GM19238 (cell line): Measurements from ENCODE around the gene KDM6B.
A peak's percentile ranks its signal among the peaks of the same experiment; 100 is the strongest.
"Not testable (repeated sequence)": the region's sequence is repeated elsewhere in the genome, so short reads cannot be mapped to it uniquely, and the experiment has no call there.

Experiments
- DNase-seq: peaks from one replicate; pipeline ENCODE4 v3.0.0; 2011; ENCODE audit warnings: low spot score; ENCODE audit not compliant: insufficient read length

The KDM6B gene, protein sequence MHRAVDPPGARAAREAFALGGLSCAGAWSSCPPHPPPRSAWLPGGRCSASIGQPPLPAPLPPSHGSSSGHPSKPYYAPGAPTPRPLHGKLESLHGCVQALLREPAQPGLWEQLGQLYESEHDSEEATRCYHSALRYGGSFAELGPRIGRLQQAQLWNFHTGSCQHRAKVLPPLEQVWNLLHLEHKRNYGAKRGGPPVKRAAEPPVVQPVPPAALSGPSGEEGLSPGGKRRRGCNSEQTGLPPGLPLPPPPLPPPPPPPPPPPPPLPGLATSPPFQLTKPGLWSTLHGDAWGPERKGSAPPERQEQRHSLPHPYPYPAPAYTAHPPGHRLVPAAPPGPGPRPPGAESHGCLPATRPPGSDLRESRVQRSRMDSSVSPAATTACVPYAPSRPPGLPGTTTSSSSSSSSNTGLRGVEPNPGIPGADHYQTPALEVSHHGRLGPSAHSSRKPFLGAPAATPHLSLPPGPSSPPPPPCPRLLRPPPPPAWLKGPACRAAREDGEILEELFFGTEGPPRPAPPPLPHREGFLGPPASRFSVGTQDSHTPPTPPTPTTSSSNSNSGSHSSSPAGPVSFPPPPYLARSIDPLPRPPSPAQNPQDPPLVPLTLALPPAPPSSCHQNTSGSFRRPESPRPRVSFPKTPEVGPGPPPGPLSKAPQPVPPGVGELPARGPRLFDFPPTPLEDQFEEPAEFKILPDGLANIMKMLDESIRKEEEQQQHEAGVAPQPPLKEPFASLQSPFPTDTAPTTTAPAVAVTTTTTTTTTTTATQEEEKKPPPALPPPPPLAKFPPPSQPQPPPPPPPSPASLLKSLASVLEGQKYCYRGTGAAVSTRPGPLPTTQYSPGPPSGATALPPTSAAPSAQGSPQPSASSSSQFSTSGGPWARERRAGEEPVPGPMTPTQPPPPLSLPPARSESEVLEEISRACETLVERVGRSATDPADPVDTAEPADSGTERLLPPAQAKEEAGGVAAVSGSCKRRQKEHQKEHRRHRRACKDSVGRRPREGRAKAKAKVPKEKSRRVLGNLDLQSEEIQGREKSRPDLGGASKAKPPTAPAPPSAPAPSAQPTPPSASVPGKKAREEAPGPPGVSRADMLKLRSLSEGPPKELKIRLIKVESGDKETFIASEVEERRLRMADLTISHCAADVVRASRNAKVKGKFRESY (N-terminal part only)

DNA sequence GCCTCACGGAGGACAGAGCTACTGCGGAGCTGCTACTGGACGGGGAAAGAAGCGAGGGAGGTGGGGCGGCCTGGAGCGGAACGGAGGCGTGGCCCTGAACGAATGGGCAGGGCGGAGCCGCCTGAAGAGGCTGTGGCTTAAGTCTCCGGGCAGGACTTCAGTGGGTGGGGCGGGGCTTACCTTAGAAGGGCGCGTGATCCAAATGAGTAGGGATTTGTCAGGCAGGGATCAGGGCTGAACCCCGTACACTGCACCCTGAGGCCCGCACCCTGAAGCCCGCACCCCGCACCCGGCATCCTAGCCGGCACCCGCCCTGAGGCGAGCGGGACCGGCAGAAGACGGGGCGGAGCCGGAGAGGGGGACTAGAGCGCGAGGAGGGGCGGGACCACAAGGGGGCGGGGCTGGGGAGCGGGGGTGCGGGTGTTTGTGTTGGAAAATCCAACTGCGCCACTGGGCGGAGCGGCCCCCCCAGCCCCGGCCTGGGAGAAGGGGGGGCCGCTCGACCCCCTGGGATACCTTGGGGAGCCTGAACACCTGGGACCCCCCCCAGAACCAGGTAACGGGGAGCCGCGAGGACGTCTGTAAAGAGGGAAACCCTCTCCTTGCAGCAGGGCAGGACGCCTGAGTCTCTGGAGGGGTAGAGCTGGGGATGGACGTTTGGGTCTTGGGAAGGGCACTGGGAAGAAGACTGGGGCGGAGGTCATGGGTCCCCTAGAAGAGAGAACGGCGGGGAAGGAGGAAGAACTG lies at the start of gene KDM6B:
TSS of gene KDM6B (plus strand) at position 423 of the 747 bp plus-strand sequence. CDS start 11,338 bp downstream, outside the sequence.
- DNase-seq = peak; percentile 91

DNA sequence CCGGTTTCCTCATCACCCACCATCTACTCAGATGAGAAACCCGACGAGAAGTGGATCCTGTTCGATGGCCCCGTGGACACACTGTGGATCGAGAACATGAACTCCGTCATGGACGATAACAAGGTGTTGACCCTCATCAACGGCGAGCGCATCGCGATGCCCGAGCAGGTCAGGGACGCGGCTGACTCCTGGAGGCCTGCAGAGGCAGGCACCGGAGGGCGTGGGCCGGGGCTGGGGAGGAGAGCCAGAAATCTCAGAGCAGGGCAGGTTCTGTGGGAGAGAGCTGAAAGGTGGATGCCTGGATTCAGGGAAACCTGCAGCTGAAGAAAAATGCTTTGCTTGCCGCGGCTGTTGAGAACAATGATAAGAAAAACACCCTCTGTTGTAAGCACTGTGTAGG lies 47.2 kb upstream of the KDM6B start:
- no peak for DNase-seq

DNA sequence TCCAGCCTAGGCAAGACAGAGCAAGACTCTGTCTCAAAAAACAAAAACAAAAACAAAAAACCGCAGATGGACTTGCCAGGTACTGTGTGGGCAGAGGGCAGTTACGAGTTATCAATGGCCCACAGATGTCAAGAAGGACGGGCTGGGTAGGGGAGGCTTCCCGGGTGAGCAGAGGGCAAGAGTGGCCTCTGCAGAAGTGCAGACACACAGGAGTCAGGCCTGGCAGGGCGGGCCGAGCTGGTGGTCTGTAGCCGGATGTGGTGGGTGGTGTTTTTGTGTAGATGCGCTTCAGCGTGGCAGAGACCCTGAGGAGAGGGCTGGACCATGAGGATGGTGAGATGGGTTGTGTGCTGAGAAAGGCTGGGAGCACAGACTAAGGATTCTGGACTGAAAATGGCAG lies 44.9 kb upstream of the KDM6B start:
- DNase-seq = no peak

DNA sequence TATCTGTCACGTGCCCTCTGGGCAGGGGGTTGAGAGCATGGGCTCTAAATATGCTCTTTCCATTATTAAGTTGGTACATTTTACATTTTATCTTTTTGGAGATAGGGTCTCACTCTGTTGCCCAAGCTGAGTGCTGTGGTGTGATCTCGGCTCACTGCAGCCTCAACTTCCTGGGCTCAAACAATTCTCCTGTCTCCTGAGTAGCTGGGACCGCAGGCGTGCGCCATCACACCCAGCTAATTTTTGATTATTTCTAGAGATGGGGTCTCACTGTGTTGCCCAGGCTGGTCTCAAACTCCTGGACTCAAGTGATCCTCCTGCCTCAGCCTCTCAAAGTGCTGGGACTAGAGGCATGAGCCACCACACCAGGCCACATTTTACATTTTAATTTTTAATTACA lies 43.9 kb upstream of the KDM6B start:
- DNase-seq = no peak

DNA sequence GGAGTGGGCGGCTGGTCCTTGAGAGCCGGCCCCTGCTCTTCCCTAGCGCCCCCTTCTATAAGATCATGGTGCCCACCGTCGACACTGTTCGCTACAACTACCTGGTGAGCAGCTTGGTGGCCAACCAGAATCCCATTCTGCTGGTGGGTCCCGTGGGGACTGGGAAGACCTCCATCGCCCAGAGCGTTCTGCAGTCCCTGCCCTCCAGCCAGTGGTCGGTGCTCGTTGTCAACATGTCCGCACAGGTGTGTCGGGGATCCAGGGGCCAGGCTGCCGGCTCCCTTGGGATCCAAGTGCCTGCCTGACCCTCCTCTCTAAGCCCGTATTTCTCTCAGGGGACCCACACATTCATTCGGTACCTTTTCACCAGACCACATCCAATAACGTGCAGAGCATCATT lies 41.4 kb upstream of the KDM6B start:
- DNase-seq = no peak

DNA sequence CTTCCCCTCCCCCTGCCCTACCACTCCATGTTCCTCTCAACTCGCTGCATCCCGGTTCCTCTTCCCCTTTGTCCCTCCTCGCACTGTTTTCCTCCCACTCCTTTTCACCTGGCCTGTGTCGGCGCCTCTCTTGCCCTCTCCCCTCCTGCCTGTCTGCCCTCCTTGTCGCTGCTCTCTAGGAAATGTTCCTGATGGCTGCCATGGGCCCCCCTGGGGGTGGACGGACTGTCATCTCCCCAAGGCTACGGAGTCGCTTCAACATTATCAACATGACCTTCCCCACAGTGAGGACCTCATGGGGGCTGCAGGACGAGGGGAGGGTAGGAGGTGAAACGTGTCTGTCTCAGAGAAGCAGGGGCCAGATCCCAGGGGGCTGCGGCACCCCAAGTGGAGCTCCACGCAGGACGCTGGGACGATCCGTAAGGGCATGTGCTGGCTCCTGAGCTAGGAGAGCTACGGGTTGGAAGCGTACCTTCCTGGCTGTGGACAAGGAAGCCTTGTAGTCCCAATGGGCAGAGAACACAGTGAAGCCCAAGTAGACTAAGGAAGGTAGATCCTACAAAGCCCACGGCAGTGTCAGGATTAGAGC lies 39.8 kb upstream of the KDM6B start:
- no peak for DNase-seq

DNA sequence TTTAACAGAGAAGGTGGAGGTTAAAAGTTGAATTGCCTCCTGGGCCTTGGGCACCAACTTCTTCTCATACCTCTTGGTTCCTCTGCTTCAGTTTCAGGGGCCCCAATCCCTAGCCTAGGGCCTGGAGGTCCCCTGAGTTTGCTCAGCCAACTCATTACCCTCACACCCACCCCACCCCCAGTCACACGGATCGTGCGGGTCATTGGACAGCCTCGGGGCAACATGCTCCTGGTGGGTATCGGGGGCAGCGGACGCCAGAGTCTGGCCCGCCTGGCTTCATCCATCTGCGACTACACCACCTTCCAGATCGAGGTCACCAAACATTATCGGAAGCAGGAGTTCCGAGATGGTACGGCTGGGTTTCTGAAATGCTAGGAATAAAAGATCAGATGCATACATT lies 36.0 kb upstream of the KDM6B start:
- no peak for DNase-seq

DNA sequence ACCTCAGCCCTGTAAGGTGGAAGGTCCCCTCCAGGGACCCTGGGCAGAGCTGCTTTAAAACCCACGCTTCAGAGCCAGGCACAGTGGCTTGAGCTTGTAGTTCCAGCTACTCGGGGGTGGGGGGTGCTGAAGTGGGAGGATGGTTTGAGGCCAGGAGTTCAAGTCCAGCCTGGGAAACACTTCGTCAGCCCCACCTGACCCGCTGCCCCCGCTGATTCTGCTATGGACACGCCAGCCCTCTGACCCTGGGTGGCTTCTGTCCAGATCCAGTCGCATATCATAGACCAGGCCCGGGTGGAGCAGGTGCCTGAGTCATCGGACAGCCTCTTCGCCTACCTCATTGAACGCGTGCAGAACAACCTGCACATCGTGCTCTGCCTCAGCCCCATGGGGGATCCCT lies 35.2 kb upstream of the KDM6B start:
- no peak for DNase-seq

DNA sequence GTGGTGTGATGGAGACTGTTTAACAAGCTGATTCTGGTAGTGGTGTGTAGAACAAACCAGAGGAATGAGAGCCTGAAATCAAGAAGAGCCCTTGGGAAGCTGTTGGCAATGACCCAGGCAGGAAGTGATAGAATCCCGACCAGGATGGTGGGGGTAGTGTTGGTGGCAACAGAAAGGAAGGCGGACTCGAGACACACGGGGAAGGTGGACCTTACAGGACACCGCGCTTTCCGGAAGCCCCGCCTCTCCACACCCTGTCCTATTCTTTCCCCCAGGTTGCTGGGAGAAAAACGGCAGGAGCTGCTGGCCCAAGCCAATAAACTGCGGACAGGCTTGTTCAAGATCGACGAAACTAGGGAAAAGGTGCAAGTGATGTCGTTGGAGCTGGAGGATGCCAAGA lies 30.0 kb upstream of the KDM6B start:
- DNase-seq = no peak

DNA sequence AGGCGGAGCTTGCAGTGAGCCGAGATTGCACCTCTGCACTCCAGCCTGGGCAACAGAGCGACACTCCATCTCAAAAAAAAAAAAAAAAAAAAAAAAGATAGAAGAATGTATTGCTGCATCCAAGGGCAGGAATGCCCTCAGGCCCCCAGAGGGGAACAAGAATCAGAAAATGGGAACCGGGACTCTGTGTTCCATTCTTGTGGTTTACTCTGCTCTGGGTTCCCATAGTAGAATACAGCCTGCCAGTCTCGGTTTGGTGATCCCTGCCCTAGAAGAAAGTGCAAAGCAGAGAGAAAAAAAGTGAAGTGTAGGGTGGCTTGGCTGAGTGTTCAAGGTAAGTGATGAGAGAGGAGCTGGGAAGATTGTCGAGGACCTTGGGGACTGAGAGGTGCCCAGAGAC lies 27.4 kb upstream of the KDM6B start:
- DNase-seq = no peak

DNA sequence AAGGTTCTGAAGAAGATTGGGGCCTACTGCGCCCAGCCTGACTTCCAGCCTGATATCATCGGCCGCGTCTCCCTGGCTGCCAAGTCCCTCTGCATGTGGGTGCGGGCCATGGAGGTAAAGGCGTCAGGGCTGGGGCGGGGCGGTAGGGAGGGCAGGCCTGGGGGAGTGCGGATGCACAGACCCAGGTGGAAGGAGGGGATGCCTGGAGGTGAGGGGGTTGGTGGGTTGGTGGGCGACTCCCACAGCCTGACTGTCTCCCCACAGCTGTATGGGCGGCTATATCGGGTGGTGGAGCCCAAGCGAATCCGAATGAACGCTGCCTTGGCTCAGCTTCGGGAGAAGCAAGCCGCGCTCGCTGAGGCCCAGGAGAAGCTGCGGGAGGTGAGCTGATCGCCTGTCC lies 26.8 kb upstream of the KDM6B start:
- DNase-seq = no peak

DNA sequence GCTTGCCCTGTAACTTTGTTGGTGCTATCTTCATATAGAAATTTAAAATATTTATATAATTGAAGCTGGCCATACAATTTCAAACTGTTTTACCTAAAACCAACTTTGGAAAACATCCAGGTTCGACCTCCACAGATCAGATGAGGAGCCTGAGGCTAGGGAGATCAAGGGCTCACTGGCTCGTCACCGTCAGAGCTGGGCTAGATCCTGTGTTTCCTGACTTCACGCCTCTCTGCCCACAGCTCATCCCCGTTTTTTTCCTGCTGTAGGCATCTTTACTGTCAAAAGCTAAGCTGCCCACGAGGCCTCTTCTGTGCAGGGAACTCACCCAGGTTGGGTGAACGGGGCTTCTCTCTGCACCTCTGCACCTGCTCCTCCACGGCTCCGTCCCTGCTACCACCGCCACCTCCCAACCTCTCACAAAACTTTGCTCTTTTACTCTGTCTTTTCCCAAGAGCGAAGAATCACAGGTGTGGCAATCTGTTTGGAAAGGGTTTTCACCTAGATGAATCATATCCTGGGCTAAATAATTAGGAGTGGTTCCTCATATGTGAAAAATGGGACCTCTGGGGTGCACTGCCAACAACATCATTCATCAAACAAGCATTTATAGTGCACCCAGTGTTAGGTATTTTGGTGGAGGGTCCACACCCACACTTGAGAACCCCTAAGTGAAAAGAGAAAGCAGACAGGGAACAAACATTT lies 24.8 kb upstream of the KDM6B start:
- no peak for DNase-seq

DNA sequence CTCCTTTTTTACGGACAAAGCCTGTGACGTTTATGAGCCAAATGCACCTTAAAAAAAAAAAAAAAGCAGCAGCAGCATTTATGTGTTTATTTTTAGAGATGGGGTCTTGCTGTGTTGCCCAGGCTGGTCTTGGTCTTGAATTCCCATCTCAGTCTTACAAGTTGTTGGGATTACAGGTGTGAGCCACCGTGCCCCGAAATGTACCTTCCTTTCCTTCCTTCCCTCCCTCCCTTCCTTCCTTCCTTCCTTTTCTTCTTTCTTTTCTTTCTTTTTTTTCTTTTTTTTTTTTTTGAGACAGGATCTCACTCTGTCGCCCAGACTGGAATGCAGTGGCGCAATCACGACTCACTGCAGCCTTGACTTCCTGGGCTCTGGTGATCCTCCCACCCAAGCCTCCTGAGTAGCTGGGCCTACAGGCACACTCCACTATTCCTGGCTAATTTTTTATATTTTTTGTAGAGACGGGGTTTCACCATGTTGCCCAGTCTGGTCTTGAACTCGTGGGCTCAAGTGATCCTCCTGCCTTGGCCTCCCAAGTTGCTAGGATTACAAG lies 24.1 kb upstream of the KDM6B start:
- not testable (repeated sequence) for DNase-seq

DNA sequence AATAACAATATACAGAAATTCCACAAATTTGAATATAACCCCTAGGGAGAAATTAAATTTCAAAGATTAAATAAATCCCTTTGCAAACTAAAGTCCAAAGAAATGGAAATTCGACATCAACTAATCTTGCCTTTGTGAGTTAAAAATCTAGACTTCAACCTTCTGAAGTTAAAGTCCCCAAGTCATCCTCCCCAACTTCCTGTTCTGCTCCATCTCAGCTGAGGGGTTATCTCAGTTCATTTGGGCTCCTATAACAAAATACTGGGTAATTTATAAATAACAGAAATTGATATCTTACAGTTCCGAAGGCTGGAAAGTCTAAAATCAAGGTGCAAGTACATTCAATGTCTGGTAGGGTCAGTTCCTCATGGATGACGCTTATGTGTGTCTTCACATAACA lies 22.8 kb upstream of the KDM6B start:
- no peak for DNase-seq

DNA sequence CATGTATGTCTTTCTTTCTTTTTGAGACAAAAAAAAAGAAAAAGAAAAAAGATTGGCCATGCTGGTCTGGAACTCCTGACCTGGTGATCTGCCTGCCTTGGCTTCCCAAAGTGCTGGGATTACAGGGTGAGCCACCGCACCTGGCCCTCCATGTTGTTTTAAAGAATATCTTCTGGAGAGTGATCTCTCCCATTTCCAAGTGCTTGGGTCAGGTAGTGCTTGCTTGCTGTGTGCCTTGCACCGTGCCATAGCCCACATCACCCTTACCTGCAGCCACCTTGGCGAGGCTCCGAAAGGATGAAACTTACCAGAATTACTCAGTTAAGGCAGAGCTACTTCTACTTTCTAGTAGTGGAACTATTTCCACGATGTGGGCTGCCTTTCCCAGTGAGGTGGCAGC lies 19.0 kb upstream of the KDM6B start:
- no peak for DNase-seq

DNA sequence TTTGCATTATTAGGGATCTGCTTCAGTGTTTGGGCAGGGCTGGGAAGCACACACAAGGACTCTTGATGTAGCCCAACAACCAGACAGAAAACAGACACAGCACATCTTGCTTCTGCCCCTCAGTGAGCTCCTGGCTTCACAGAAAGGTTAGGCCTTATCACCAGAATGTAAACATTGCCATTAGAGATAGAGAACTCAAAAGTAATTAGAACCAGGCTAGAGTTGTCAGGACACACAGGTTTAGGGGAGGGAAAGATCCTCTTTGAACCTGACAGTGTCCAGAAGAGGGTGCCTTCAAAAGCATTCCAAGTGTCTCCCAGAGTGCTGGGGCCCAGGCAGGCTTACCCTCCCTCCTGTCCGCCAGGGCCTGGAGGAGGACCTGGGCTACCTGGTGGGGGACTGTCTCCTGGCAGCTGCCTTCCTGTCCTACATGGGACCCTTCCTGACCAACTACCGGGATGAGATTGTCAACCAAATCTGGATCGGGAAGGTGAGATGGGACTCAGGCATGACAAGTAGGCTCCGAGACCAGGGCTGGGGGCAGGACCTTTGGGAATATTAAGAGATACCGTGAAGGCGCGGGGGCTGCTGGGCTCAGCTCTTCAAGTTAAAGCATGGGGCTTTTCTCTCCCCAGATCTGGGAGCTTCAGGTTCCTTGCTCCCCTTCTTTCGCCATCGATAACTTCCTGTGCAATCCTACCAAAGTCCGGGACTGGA lies 16.9 kb upstream of the KDM6B start:
- no peak for DNase-seq

DNA sequence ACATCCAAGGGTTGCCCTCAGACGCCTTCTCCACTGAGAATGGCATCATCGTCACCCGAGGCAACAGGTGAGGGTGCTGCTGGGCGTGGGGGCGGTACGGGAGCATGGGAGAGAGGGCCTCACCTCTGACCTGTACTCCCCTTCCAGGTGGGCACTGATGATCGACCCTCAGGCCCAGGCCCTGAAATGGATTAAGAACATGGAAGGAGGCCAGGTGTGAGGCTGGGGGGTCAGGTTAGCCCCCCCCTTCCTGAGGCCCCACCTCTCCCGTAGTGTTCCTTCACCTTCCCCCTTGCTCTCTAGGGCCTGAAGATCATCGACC lies 16.4 kb upstream of the KDM6B start:
- no peak for DNase-seq

DNA sequence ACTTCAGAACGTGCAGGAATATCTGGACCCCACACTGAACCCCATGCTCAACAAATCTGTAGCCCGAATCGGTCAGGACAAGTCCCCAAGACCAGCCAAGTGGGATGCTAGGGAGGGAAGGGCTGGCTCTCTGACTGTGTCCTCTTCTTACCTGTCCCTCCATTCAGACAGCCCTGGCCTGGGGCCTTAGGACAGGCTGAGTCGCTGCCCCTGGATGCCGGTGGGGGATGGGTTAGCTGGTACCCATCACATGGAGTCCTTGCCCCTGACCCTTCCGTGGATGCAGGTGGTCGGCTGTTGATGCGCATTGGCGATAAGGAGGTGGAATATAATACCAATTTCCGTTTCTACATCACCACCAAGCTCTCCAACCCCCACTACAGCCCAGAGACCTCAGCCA lies 16.0 kb upstream of the KDM6B start:
- DNase-seq = no peak
